Fibroblast of mammary gland (primary cell): ENCODE data around the gene KRTAP10-8.

Source experiments
- DNase-seq: peaks from one replicate; pipeline ENCODE4 v3.0.0-alpha.2; 2010; ENCODE audit warnings: low read depth
- H3K4me3 ChIP-seq: 2 replicates; pipeline ENCODE4 v1.5.1; 2011; ENCODE audit warnings: low read depth, mild to moderate bottlenecking, low read length, moderate library complexity; ENCODE audit not compliant: control insufficient read depth
- CTCF ChIP-seq: conservative IDR thresholded peaks from 2 replicates; pipeline ENCODE4 v1.5.1; 2011; ENCODE audit warnings: low read depth, low read length, inconsistent platforms; ENCODE audit not compliant: control insufficient read depth, insufficient read depth

KRTAP10-8 gene, protein sequence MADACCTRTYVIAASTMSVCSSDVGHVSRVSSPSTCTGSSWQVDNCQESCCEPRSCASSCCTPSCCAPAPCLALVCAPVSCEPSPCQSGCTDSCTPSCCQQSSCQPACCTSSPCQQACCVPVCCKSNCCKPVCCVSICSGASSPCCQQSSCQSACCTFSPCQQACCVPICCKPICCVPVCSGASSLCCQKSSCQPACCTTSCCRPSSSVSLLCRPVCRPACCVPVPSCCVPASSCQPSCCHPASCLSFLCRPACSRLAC

DNA sequence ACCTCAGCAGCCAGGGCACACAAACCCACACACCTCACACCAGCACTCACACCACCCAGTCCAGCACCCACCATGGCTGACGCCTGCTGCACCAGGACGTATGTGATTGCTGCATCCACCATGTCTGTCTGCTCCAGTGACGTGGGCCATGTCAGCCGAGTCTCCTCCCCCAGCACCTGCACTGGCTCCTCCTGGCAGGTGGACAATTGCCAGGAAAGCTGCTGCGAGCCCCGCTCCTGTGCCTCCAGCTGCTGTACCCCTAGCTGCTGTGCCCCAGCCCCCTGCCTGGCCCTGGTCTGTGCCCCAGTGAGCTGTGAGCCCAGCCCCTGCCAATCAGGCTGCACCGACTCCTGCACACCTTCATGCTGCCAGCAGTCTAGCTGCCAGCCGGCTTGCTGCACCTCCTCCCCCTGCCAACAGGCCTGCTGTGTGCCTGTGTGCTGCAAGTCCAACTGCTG is at the start of gene KRTAP10-8:
KRTAP10-8 (plus strand) TSS at position 51 of the 458 bp plus-strand sequence; CDS start at position 73, 22 bp downstream.
- no peak within 1 kb of the TSS for H3K4me3 ChIP-seq
- no peak for DNase-seq
- TF ChIP-seq CTCF: no peak

GRCh38 chr21:44564099-44564498 is 47.8 kb upstream of the KRTAP10-8 start:
- TF ChIP-seq CTCF: no peak
- H3K4me3 ChIP-seq: no peak overlapping the region
- DNase-seq: no peak

GRCh38 chr21:44564886-44565598 is 46.8 kb upstream of the KRTAP10-8 start:
- DNase-seq: no peak
- no peak for TF ChIP-seq CTCF
- no peak overlapping the region for H3K4me3 ChIP-seq

- no peak overlapping the region for H3K4me3 ChIP-seq
- TF ChIP-seq CTCF: no peak
- no peak for DNase-seq
These were observed 45.5 kb upstream of the KRTAP10-8 start for GRCh38 chr21:44566403-44566802.

DNA sequence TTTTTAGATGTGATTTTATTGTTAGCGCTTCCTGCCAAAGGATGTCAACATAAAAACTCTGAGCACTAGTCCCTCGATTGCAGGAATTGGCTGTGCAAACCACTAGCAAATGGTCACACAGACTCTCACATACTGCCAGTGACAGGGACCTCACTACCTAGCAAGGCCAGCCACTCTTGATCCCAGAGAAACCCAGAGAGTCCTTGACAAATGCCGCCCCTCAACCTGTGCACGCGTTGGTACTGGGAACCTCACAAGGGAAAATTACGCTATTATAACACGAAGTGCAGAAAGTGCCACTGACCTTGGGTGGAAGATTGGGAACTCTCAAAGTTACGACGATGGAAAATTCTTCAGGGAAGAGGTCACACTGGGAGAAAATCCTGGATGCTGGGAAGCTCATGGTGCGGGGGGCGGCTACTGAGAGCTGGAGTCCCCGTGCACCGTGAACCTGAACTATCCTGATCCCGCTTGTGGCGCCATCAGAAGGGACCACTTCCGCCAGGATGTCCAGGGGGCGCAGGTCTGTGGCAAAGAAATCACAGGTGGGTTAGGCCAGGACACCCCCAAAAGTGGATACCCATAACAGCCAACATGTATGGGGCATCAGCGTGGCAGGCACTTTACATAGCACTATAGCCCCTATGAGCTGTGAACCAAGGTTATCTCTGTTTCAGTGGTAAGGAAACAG is 44.3 kb upstream of the KRTAP10-8 start:
- no peak for DNase-seq
- H3K4me3 ChIP-seq: no peak overlapping the region
- no peak for TF ChIP-seq CTCF

- no peak for DNase-seq
- no peak for TF ChIP-seq CTCF
- no peak overlapping the region for H3K4me3 ChIP-seq
These were observed 43.6 kb upstream of the KRTAP10-8 start for GRCh38 chr21:44568261-44568660.
